HepG2 (cell line): Measurements from ENCODE around the gene ENTPD6. TPM values are rescaled to one million over a fixed set of nuclear protein-coding genes. Genes with fewer than 3 reads are reported as not detected.
A peak's percentile ranks its signal among the peaks of the same experiment; 100 is the strongest.

Source experiments
- ATF1 ChIP-seq: IDR thresholded peaks from 2 replicates; pipeline ENCODE4 v1.6.1; 2016; ENCODE audit warnings: mild to moderate bottlenecking, control low read depth
- ATF7 ChIP-seq, 2 experiments: fragments of 450-650 bp in 1 of 2; sonication (generic) in 1 of 2; formaldehyde crosslinking in 1 of 2; IDR thresholded peaks; 2 replicates each; pipeline versions ENCODE4 v1.4.0 to v1.6.1; 2016 to 2020; ENCODE audit warnings: antibody characterized with exemption in 1 of 2, mild to moderate bottlenecking in 1 of 2, missing genetic modification reagents in 1 of 2
- BCL6 ChIP-seq: IDR thresholded peaks from 2 replicates; pipeline ENCODE4 v1.6.1; 2016; ENCODE audit warnings: missing genetic modification reagents, missing compliant biosample characterization
- CEBPB ChIP-seq: IDR thresholded peaks from 2 replicates; pipeline ENCODE4 v1.6.1; 2011; ENCODE audit warnings: low read depth, low read length, improper control_type of control experiment, borderline replicate concordance
- FOXO4 ChIP-seq: sonication (generic); formaldehyde crosslinking; conservative IDR thresholded peaks from 2 replicates; pipeline ENCODE4 v1.8.1; 2023; ENCODE audit warnings: missing genetic modification reagents
- GATA4 ChIP-seq: sonication (generic); IDR thresholded peaks from 2 replicates; pipeline ENCODE4 v1.6.1; 2016; ENCODE audit warnings: antibody characterized with exemption, low read depth, borderline replicate concordance
- KDM5A ChIP-seq: fragments of 200-600 bp; sonication (generic); IDR thresholded peaks from 2 replicates; pipeline ENCODE4 v1.7.0; 2018; ENCODE audit warnings: antibody characterized with exemption, mild to moderate bottlenecking, low read length, borderline replicate concordance
- KDM5B ChIP-seq: sonication (generic); formaldehyde crosslinking; IDR thresholded peaks from 2 replicates; pipeline ENCODE4 v1.4.0; 2020; ENCODE audit warnings: missing genetic modification reagents, mild to moderate bottlenecking, borderline replicate concordance
- NRL ChIP-seq: sonication (generic); formaldehyde crosslinking; IDR thresholded peaks from 2 replicates; pipeline ENCODE4 v1.5.0; 2020; ENCODE audit warnings: missing genetic modification reagents, mild to moderate bottlenecking, moderate library complexity, borderline replicate concordance
- PAX8 ChIP-seq: sonication (generic); formaldehyde crosslinking; IDR thresholded peaks from 2 replicates; pipeline ENCODE4 v1.8.0; 2022; ENCODE audit warnings: mild to moderate bottlenecking, missing genetic modification reagents, borderline replicate concordance
- SAP130 ChIP-seq: IDR thresholded peaks from 2 replicates; pipeline ENCODE4 v1.6.1; 2016; ENCODE audit warnings: low read depth
- SP140L ChIP-seq: sonication (generic); formaldehyde crosslinking; IDR thresholded peaks from 2 replicates; pipeline ENCODE4 v1.4.0; 2020; ENCODE audit warnings: missing genetic modification reagents, borderline replicate concordance
- SRSF4 ChIP-seq: fragments of 200-400 bp; formaldehyde crosslinking; IDR thresholded peaks from one replicate; pipeline ENCODE4 v1.6.1; 2018; ENCODE audit warnings: mild to moderate bottlenecking, low read depth, low read length, moderate library complexity; ENCODE audit not compliant: poor library complexity, severe bottlenecking
- THAP9 ChIP-seq: sonication (generic); formaldehyde crosslinking; IDR thresholded peaks from 2 replicates; pipeline ENCODE4; 2020; ENCODE audit warnings: missing genetic modification reagents, mild to moderate bottlenecking, borderline replicate concordance
- XRCC5 ChIP-seq: fragments of 200-400 bp; formaldehyde crosslinking; optimal IDR thresholded peaks from 2 replicates; pipeline ENCODE3; 2017; ENCODE audit warnings: mild to moderate bottlenecking, low read length
- ZC3H4 ChIP-seq: sonication (generic); formaldehyde crosslinking; IDR thresholded peaks from 2 replicates; pipeline ENCODE4 v1.4.0; 2020; ENCODE audit warnings: missing genetic modification reagents, borderline replicate concordance
- ZFP36L1 ChIP-seq: sonication (generic); formaldehyde crosslinking; IDR thresholded peaks from 2 replicates; pipeline ENCODE4 v1.8.0; 2022; ENCODE audit warnings: mild to moderate bottlenecking, missing genetic modification reagents, moderate library complexity
- ZNF160 ChIP-seq: sonication (generic); formaldehyde crosslinking; IDR thresholded peaks from 2 replicates; pipeline ENCODE4 v1.8.0; 2022; ENCODE audit warnings: mild to moderate bottlenecking, inconsistent platforms, missing genetic modification reagents
- ZNF253 ChIP-seq: sonication (generic); formaldehyde crosslinking; IDR thresholded peaks from 2 replicates; pipeline ENCODE4 v1.8.0; 2022; ENCODE audit warnings: mild to moderate bottlenecking, missing genetic modification reagents, borderline replicate concordance
- ZNF562 ChIP-seq: sonication (generic); formaldehyde crosslinking; IDR thresholded peaks from 2 replicates; pipeline ENCODE4 v1.8.0; 2022; ENCODE audit warnings: missing genetic modification reagents, borderline replicate concordance
- ZNF724P ChIP-seq: sonication (generic); formaldehyde crosslinking; IDR thresholded peaks from 2 replicates; pipeline ENCODE4 v1.8.0; 2022; ENCODE audit warnings: missing genetic modification reagents, borderline replicate concordance
- polyA plus RNA-seq, 8 experiments: library from polyadenylated mRNA; depleted of rRNA in 3 of 8; stranded (reverse) in 7 of 8; unstranded in 1 of 8; fragments of >200 nt; fragmentation: Illumina TruSeq in 4 of 8; extraction: Trizol in 4 of 8; gene quantifications; 2 replicates each; pipeline versions ENCODE4 v1.2.1 to v1.2.3, GENCODE V29; 2011 to 2016; ENCODE audit warnings: low read depth in 4 of 8, missing spikeins in 1 of 8, mixed read lengths in 1 of 8; ENCODE audit not compliant: insufficient read depth in 1 of 8
- total RNA-seq, 5 experiments: library from RNA; depleted of rRNA; stranded (reverse); fragments of >200 nt; fragmentation: Illumina TruSeq; extraction: Trizol; gene quantifications; 2 replicates each; pipeline ENCODE4 v1.2.3, GENCODE V29; 2016; ENCODE audit warnings: low read depth in 1 of 5
- TF ChIP-seq, protein P1 (sequence below): sonication (generic); formaldehyde crosslinking; conservative IDR thresholded peaks from 2 replicates; pipeline ENCODE4 v1.8.0; 2022; ENCODE audit warnings: missing genetic modification reagents

ENTPD6 gene
- total and polyA plus RNA-seq, 2 of the 13 experiments (the other 11 are each of a cell fraction or from before 2014, with no cell fraction given): 164 to 172 TPM

DNA sequence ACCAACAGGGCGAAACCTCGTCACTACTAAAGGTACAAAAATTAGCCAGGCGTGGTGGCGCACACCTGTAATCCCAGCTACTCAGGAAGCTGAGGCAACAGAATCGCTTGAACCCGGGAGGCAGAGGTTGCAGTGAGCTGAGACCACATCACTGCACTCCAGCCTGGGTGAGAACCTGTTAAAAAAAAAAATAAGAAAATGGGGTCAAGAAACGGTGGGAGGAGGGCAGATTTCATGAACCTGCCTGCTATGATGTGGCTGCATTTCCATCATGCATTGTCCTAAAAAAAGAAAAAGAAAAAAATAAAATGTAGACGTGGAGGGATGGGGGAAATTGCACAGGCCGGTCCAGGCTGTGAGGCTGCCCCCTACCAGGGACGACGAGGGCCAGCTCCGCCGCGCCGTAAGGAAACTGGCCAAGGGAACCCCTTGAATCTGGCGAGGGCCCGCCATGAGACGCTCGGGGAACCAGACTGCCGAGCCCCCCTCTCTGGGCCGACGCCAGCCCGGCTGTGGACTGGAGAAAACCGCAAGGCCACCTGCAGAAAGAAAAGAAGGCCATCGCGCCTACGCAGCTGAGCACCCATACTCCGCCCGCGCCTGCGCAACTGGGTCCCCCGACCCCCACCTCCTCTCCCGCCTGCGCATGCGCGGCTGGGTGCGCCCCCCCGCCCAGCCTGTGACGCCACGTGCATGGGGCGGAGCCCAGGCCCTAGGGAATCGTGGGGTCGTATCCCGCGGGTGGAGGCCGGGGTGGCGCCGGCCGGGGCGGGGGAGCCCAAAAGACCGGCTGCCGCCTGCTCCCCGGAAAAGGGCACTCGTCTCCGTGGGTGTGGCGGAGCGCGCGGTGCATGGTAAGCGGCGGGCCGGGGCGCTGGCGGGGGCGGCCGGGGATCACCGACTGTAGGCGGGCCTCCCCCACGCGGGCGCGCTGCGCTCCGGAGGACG, at the start of gene ENTPD6 (continued):
- TF ChIP-seq ZNF253 (CRISPR knock-in tag): peak; percentile 72
- TF ChIP-seq CEBPB: no peak
- no peak for TF ChIP-seq SP140L (CRISPR knock-in tag)
- TF ChIP-seq ZNF724P (CRISPR knock-in tag): peak; percentile 57; the same call in 1 of the 2 replicates
- TF ChIP-seq XRCC5: no peak
- no peak for TF ChIP-seq ZNF562
- TF ChIP-seq GATA4: peak; percentile 82
- peak; percentile 94 for TF ChIP-seq ZFP36L1 (CRISPR knock-in tag)
- peak; percentile 94 for TF ChIP-seq NRL
- TF ChIP-seq SRSF4: no peak
- TF ChIP-seq KDM5A: peak; percentile 68; the same call in 1 of the 2 replicates
- no peak for TF ChIP-seq ZC3H4
- peak; percentile 65; the same call in 1 of the 2 replicates for TF ChIP-seq ZNF160 (CRISPR knock-in tag)
- no peak for TF ChIP-seq ATF7 (IDR thresholded peaks at IDR 0.05)
- peak; percentile 58; the same call in 1 of the 2 replicates for TF ChIP-seq ATF7 (CRISPR knock-in tag; IDR thresholded peaks at IDR 0.05)
- TF ChIP-seq FOXO4: no peak
- TF ChIP-seq THAP9: no peak; the same call in 1 of the 2 replicates
- no peak; the same call in none of the 2 replicates for TF ChIP-seq BCL6 (CRISPR knock-in tag)
- TF ChIP-seq PAX8: peak; percentile 93; the same call in 1 of the 2 replicates
- TF ChIP-seq SAP130 (CRISPR knock-in tag): peak; percentile 86
- TF ChIP-seq, protein P1, sequence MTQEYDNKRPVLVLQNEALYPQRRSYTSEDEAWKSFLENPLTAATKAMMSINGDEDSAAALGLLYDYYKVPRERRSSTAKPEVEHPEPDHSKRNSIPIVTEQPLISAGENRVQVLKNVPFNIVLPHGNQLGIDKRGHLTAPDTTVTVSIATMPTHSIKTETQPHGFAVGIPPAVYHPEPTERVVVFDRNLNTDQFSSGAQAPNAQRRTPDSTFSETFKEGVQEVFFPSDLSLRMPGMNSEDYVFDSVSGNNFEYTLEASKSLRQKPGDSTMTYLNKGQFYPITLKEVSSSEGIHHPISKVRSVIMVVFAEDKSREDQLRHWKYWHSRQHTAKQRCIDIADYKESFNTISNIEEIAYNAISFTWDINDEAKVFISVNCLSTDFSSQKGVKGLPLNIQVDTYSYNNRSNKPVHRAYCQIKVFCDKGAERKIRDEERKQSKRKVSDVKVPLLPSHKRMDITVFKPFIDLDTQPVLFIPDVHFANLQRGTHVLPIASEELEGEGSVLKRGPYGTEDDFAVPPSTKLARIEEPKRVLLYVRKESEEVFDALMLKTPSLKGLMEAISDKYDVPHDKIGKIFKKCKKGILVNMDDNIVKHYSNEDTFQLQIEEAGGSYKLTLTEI: no peak
- TF ChIP-seq ATF1 (CRISPR knock-in tag): no peak; the same call in 1 of the 2 replicates
- TF ChIP-seq KDM5B (CRISPR knock-in tag): peak; percentile 96
